Cortex of kidney (tissue), 1 donor: ENCODE measurements around the gene PIGR.

Experiments
- DNase-seq: peaks from one replicate; lab custom pipeline; 2025; lab: John Stamatoyannopoulos, UW

PIGR gene

DNA sequence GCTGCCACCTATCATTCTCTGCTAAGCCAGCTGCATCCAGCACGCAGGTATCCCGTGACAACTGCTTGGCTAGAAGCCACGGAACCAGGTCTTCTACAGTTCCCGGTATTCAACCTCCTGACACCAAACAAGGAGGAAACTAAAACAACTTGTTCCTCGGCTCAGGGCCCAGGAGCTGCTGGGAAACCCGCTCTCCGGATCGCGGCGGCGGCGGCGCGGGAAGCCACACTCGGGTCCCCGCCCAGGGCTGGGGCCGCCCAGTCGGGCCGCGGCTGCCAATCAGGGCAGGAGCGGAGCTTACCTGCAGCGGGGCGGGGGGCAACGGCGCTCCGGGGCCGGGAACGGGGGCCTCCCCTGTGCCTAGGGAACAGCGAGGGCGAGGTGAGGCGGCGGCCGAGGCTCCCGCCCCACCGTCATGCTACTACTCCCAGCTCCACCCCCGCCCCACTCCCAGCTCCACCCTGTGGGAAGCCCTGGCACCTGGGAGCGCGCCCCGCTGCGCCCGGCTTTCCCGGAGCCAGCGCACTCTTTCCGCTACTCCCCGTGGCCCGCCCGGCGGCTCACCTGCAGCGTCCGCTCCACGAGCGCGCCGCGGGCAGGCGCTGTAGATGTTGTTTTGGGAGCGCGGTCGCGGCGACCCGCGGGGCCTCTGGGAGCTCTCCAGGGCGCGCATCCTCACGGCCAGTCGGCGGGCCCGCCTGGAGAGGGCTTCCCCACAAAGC is 36.9 kb downstream of the PIGR start:
- DNase-seq, result no peak

DNA sequence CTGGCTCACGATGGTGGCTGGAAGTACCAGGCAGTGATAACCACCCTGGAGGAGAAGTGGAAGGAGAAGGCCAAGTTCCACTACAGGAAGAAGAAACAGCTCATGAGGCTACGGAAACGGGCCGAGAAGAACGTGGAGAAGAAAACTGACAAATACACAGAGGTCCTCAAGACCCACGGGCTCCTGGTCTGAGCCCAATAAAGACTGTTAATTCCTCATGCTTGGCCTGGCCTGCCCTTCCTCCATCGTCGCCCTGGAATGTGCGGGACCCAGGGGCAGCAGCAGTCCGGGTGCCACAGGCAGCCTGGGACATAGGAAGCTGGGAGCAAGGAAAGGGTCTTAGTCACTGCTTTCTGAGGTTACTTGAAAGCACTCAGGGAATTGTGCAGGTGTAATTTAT is 38.2 kb downstream of the PIGR start:
- DNase-seq, result no peak

DNA sequence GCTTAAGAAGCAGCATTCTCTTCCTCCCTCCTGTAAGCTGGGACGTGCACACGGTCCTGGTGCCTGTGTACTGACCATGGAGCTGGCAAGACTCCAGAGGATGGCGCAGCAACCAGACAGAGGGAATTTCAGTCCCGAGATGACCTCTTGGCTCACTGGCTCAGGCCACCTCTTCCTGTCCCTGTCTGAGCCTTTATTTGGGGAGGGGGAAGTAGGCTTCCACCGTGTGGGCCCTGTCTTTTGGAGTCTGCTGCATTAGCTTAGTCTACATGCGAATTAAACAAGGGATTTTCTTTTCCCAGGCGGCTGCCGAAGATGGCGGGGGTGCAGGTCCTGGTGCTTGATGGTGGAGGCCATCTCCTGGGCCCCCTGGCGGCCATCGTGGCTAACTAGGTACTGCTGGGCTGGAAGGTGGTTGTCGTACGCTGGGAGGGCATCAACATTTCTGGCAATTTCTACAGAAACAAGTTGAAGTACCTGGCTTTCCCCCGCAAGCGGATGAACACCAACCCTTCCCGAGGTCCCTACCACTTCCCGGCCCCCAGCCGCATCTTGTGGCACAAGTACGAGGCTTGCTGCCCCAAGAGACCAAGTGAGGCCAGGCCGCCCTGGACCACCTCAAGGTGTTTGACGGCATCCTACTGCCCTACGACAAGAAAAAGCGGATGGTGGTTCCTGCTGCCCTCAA is 38.8 kb downstream of the PIGR start:
- no peak for DNase-seq

DNA sequence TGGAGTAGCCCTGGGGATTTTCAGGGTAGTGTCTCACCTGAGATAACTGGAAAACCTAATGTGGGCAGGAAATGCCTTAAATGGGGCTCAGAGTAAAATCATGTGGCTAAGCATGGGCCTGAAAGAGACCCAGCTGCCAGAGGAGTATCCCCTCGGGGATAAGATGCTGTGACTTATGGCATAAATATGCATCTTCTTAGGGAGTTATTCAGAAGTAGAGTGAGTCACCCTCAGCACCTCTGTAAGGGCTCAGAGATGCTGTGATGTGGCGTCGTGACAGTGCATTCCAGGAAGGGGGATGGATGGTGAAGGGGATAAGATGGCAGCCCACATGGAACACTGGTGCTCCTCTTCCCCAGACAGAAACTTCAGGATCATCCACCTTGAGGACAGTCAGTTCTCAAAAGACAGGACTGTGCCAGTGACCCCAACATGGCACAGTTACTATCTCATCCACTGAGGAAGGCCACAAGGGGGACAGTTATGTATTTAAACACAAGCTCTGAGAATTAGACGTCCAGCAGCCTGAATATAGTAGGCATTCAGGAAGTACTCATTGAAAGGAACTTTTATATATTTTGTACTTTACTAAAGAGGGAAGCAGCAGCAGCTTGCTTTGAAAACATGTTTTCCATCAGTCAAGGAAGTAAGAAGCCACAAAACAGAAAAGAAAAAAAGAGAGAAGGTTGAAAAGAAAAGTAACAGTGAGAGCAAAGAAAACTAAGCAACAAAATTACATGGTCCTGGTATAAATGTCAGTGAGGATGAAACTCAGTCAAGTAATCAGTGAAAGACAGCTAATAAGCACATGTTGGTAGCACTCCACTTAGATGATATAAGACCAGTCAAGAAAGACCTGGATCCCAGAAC is 40.7 kb downstream of the PIGR start:
- DNase-seq, result no peak

DNA sequence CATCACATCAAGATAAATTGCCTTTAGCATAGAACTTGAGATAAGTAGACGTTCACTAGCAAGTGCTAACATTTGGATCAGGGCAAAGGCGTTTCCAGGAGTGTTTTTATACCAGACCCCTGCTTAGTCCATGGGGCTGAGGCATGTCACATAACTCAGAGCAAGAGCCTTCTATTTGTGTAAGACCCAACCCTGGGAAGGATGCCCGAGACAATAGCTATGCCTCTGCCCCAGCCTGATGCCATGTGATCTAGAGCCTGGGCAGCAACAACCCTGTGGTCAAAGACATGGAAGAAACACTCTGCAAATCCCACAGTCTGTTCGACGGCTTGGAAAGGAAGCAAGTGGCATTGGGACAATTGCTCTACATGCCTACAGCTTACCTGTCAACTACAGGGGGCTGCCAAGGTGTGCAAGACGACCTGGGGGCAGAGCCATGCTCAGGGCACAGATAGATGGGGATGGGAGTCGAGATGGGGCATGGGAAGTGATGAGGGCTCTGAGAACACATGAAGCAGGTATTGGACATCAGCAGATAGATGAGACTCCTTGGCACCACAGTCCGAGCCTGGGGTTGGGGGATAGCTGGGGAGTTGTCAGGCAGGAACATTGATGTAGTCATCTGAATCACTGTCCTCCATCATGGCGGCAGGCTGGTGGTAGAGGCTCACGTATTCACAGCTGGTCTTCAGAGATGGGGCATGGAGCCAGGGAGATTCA is 41.7 kb downstream of the PIGR start:
- no peak for DNase-seq

DNA sequence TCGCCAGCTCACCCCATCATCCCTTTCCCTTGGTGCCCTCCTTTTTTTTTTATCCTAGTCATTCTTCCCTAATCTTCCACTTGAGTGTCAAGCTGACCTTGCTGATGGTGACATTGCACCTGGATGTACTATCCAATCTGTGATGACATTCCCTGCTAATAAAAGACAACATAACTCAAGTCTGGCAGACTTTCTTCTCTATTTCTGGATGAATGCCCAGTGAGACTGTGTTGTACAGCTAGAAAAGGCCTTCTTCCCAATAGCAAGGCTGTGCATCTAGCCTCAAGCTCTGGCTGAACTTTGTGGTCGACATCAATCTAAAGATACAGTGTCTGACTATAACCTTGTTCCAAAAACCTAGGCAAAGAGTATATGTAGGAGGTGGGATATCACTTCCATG is 42.6 kb downstream of the PIGR start:
- DNase-seq, result no peak

DNA sequence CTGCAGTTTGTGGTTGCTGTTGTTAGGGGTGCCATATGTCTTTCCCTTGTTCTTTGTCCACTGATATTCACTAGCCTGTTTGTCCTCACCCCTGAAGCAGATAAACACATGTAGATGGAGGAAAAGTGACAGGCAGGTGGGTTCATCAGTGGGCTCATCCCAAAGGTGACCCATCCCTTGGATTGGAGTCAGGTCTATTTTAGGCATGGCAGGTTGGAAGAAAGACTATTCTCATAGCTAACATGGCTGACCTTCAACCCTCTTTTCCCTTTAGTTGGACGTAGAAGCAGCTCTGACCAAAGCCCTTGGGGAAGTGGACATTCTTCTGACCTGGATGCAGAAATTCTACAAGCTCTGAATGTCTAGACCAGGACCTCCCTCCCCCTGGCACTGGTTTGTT is 43.6 kb downstream of the PIGR start:
- DNase-seq, result no peak

DNA sequence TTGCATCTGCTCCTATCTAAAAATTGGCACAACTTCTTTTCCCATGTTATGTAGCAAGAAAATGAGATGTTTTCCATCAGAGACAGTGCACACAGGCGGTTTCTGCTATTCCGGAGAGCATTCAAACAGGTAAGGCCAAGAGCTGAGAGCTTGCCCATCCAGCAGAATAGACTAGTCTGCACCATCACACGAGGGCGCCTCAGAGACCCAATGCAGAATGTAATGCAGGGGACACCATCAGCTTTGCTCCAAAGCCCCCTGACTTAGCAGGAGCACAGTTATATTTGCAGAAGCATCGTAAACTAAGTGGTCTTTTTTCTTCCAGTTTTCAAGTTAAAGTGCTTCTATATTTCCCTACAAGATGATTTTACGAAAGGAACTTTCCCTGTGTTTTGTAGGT is 44.3 kb downstream of the PIGR start:
- DNase-seq, result no peak

DNA sequence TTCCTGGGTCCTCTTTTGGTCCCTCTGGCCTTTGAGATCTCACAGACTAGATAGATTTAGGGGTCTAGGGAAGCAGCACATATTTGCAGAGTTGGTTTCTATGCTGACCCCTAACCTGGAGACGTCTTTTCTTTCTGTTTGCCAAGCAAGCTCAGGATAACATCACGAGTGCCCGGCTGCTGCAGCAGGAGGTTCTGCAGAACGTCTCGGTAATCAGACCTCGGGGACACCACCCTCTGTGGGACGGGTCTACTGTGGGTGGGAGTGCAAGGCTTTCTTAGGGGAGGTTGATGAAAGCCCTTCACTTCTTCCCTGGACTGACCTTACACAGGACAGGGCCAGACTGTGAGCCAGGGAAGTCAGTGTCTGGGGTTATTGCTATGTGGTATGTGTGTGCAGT is 46.1 kb downstream of the PIGR start:
- DNase-seq, result no peak

DNA sequence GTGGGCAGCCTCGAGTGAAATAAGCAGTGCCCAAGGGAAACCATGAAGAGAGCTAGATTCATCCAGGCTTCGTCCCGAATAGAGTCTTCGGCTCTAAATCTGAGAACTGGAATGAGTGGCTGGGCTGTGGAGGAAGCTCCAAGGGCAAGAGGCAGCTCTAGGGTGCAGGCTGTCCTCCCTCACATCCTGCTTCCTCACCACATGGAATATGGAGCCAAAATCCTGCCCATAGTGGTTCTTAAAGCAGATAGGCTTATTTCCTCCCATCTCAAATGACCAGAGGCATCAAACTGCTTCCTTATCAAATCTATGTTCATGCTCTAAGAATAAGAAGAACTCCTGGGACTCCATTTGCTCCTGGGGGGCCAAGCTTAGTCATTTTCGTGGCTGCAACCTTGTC is 46.5 kb downstream of the PIGR start:
- DNase-seq, result no peak

DNA sequence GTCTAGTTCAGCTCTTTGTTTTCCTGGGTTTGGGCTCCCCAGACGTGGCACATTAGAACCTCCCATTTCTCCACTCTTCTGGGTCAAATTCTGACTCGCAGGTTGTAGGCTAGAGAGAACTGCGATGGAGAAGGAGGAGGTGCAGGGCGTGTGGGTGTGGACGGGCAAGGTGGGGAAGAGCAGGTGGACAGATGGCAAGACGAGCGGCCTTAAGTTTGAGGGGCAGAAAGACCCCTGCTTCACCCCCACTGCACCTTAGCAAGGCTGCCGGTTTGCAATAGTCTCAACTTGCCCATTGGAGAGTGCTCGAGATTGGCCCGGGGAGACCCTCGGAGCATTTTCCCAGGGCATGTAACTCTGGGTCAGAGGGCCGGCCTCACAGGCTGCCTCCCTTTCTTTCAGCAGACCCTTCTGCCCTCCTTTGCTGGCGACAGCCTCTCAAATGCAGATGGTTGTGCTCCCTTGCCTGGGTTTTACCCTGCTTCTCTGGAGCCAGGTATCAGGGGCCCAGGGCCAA is 47.3 kb downstream of the PIGR start:
- DNase-seq, result no peak

DNA sequence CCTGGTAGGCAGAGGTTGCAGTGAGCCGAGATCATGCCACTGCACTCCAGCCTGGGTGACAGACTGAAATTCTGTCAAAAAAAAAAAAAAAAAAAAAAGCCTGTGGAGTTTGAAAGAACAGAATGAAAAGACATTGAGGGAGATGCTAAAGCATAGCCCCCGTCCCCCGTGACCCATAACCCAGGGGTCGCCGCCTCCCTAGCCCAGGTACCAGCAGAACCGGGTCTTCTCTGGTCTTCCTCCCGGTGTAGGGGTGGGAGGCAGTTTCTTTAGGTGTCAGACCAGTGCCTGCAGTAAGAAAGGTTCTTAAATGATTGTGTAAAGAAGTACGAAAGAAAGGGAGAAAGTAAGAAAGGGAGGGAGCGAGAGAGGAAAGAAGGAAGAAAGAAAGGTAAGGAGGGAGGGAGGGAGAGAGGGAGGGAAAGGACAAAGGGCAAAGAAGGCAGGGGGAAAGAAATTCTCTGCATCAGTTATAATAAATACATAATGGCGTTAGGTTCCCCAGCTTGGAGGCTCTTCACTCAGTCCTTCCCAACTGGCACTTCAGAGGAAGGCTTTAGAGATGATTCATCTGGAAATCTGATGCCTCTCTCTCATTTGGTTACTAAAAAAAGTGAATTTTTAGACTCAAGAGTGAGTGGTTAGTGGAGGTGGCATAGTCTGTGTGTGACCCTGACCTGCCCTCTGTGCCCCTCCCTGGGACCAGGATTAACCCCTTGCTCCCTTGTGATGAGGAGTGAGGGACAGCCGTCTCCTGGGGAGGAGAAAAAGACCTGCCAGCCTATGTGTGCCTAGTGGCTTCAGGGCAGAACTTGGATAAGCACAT is 48.0 kb downstream of the PIGR start:
- DNase-seq, result no peak

DNA sequence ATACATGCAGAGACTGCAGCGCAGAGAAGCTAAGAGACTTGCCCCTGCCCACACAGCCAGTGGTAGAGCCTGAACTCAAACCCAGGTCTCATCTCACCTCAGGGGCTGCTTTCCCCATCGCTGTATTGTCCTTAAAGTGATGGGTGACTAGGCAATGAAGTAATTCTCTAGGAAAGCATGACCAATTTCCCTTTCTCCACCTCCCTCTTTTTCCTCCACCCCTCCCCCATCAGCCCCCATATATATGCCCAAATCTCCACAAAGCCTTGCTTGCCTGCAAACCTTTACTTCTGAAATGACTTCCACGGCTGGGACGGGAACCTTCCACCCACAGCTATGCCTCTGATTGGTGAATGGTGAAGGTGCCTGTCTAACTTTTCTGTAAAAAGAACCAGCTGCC is 49.1 kb downstream of the PIGR start, which contains the start of gene IL24:
IL24 (plus strand) TSS at position 269 of the 400 bp plus-strand sequence. CDS start 390 bp downstream, outside the sequence.
- DNase-seq, result no peak

DNA sequence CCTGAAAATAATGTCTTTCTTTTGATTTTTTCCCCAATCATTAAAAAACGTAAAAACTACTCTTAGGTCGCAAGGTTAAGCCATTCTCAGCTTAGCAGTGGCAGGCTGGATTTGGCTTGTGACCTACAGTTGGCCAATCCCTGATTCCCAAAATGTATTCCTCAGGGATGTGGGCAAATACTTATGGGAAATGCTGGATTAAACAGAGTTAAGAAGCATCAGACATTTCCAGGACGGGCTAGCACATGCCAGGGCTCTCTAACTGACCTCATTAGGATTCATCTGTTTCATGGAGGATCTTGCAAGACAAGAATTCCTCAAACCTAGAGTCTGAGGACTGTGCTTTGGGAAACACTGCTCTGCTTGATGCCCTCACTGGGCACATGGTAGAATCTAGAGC is 50.0 kb downstream of the PIGR start:
- no peak for DNase-seq

DNA sequence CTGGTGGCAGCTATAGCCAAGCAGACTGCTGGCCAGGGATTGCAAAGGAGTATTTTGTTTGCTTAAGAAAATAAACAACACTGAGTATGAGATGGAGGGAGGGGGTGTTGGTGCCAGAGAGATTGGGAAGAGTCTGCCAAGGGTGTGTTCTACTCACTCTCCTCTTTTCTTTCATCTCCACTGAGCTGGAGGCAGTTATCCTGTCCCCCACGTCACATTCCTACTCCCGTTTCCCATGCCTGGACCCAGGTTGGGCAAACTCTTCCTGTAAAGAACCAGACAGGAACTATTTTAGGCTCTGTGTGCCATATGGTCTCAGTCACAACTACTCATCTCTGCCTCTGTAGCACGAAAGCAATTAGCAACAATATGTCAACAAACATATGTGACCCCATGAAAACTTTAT is 50.4 kb downstream of the PIGR start:
- no peak for DNase-seq

DNA sequence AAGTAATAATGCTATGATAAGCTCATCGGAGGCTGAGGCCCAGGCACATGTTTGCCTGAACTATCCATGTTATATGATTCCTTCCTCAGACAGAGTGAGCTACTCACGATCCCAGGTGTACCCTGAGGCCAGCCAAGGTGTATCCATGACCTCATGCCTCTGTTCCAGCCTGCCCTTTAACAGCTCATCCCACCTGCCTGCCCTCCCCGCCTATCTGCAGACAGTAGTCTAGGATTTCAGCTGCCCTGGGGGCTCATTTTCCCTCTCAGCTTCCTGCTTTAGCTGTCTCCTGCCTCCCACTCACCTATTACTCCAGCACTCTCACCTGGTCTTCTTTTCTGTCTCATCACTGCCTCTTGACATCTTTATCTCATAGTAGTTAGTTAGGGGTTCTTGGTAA is 50.9 kb downstream of the PIGR start:
- DNase-seq, result no peak

DNA sequence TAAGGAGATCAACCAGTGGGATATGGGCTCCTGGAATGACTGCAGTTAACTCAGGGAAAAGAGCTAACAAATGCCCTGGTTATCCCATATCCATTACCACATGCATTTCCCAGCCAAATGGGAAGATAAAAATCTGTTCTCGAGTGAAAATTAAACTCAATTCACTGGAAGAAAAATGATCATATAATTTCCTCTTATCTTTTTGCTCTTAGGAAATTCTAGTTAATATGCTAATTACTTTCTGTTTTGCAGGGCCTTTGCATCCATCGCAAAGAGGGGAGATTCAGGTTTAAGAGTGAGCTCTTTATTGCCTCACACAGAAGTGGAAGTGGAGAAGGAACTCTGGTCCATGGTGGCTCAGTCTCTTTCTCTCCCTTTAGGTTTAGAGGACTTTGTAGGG is 52.9 kb downstream of the PIGR start:
- DNase-seq, result no peak

DNA sequence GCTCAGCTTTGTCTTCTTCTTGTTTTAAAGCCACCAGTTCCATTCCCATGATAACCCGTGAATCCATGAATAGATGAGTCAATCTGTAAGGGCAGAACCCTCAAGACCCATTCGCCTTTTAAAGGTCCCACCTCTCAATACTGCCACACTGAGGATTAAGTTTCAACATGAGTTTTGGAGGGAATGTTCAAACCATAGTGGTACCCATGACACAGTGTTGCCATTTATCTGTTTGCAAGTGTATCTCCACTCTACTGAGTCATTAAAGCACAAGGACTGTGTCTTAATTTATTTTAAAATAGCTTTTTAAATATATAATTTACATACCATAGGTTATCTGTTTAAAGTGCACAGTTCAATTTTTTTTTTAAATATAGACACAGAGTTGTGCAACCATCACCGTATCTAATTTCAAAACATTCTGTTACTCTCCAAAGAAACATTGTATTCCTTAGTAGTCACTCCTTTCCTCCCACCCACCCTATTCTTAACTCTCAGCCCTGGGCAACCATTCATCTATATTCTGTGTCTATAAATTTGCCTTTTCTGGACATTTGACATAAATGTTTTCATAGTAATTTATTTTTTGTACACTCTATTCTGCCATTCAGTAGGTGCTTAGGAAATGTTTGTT is 53.8 kb downstream of the PIGR start:
- DNase-seq, result no peak

DNA sequence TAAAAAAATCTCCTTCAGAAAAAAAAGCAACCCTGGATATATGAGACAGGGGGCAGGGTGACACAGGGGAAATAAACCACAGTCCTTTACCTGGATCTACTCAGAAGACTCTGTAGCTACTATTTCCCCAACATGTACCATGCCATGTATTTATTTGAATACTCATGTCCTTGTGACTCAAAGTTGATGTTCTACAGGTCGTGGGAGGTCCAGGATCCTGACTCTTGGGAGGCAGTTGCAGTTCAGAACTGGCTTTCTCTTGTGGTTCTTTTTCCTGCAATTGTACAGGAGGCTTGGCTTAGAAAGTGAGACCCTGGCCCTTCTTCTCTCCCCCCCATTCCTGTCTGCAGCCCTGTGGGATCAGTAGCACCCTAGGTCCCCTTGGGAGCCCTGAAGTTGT is 54.9 kb downstream of the PIGR start:
- DNase-seq, result no peak
